Posterior cingulate gyrus (tissue), 11 donors: ENCODE measurements around the gene EMCN.
"Not testable (repeated sequence)": the region's sequence is repeated elsewhere in the genome, so short reads cannot be mapped to it uniquely, and the experiment has no call there.

Source experiments
- DNase-seq, 10 donors: peaks; one replicate each; pipeline versions ENCODE4 v3.0.0 to v3.0.0-alpha.2; 2020 to 2021; ENCODE audit warnings: mixed read lengths in 3 of 10
- intact Hi-C: fragments of 100-400 bp; cut with DNase I; formaldehyde crosslinking; loops from one replicate; pipeline ENCODE4 v1.15.1; 2023

The EMCN gene, protein sequence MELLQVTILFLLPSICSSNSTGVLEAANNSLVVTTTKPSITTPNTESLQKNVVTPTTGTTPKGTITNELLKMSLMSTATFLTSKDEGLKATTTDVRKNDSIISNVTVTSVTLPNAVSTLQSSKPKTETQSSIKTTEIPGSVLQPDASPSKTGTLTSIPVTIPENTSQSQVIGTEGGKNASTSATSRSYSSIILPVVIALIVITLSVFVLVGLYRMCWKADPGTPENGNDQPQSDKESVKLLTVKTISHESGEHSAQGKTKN

DNA sequence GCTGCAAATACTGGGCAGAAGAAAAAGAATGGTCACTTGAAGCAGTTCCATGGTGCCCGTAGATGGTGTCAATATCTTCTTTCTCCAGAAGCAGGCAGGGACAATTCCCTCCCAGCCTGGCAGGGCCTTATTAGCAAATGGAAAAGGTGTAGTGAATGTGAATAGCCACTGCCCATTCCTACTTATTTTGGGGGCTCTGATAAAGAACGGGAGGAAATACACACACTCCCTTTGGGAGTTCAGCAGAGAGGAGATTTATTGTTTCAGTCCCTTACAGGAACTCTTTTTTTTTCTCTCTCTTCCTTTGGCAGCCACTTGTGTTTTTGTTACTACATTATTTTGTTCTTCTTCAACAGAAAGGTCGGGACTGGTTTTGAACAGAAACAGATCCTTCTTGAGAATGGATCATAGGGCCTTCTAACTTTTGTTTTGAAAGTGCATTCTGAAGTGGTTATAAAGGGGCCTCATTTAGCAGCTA, at the start of gene EMCN:
TSS of gene EMCN (minus strand) at position 159 of the 478 bp plus-strand sequence. CDS start at position 51, 108 bp downstream.
- no peak for DNase-seq
- intact Hi-C loops, result no loop called here

DNA sequence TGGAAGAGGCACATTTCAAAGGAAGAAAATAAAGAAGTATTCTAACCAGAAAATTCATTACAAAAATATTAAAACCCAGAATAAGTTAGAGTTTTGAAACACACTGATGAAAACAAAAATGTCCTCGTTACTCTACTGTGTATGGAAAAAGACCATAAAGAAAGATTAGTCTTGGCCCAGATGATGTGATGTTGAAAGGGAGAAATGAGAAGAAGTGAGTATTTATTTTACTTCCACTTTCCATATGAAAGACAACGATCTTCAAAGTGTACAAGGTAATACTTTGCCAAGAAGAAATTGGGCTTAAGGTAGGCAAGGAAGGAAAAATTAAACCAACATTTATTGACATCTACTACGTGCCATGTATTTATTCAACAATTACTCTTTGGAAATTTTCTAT, 48.6 kb upstream of the EMCN start:
- no peak for DNase-seq
- intact Hi-C loops, result no loop called here

DNA sequence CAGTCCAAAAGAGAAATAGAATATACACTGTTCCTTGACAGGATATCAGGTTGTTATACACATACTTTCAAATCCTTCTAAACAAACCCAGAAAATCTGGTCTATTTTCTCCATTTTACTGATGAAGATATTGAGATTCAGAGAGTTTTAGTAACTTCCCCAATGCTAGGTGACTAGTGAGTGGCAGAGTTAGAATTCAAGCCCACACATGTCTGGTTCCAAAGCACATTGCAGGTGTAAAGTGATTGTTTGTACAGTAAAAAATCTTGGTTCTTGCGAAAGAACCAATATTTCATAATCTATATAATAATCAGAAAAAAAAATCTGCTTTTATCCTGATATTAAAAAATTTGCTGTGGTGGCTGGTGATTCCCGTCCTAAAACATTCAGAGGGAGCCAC, 39.5 kb upstream of the EMCN start:
- intact Hi-C loops, result no loop called here
- no peak for DNase-seq

DNA sequence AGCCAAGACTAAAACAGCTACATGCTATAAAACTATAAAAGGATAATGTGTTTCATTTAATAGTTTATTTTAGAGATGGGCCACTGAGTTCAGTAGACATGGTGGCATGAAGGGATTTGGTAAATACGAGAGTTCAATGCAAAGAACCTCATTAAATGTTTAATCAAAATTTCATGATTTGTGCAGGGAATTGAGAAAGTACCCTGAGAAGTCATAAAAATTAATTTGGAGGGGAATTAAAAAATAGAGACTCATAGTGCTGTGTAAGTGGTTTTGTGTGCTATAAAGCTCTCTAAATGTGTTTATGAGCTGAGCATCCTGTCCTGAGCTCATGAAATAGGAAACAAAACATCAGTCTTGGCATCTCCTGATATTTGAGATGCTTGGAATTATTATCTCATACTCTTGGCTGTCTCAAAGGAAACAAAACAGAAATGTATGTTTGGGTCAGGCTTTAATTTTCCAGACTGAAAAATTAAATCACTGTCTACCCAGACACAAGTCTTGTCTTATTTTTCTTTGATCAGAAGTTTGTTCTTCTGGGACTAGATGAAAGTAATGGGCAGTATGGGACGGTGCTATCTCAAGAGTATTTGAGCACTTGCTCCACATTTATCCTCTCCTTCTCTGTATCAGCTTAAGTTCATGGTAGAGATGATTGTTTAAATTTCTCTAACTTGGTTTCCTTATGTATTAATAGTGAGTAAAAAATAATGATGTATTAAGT, 38.0 kb upstream of the EMCN start:
- intact Hi-C loops, result no loop called here
- DNase-seq, result no peak

DNA sequence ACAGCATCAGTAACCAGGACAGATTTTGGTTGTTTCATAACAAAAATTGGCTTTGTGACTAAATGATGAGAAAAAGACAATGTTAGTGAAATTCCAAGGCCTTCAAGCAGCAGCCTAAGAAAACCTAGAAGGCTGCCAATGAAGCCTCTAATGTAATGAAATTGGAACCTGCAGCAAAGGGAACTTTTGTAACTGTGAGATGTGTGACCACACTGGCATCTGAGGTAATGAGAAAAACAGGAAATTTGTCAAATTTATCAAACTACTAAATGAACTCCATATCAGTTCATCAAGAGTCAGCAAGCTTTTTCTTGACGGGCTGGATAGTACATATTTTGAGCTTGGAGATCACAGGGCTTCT, 30.4 kb upstream of the EMCN start:
- DNase-seq, result no peak
- intact Hi-C loops, result no loop called here

DNA sequence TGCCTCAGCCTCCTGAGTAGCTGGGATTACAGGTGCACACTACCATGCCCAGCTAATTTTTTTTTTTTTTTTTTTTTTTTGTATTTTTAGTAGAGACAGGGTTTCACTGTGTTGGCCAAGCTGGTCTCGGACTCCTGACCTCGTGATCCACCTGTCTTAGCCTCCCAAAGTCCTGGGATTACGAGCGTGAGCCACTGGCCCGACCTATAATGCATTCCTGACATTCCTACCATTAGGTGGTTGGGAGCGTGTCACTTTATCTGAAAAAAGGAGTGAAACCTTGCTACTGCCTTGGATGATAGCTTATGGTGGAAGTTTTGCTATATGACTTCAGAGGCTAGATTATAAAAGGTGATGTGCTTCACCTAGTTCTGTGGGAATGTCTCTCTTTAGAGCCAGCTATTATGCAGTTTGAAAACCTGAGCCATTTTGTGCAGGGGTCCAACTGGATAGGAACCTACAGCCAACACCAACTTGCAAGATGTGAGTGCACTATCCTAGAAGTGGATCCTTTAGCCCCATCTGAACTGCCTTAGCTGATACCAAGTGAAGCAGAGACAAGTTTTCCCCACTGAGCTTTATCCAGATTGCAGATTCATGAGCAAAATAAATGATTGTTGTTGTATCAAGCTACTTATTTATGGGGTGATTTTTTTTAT, 29.8 kb upstream of the EMCN start:
- no peak for DNase-seq

DNA sequence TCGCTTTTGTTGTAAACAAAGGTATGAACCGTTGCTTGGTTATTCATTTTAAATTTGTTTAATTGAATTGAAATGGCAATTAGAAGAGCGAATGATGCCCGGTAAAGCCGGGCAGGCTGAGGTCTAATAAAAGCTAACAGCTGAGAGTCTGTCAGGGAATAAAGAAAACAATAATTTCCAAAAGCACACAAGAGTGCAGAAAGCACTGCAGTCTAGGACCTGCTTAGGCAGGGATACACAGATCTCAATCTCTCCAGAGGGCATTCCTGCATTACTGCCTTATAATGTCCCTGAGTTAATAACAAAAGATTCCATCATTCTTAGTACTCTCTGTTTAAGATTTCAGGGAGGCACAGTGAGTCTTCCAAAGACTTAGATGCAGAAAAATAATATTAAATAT, 27.6 kb upstream of the EMCN start:
- intact Hi-C loops, result no loop called here
- DNase-seq, result no peak

More for the DNA sequence above, 29.8 kb upstream of the EMCN start:
- intact Hi-C loops, result no loop called here

DNA sequence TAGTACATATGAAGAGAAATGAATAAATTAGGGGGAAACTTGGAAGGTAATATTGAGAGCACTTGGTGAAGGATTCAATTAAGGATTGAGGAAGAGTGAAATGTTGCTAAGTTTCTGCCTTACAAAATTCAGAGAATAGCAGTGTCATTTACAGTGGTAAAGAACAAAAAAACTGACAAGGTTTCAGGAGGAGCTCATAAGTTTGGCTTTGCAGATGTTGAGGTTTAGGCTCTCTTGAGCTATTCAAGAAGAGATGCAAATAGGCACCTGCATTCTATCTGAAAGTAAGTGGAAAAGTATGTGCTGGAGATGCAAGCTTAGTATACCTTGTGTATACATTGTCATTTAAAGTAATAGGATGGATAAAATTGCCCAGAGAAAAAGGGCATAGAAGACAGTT, 22.3 kb upstream of the EMCN start:
- DNase-seq, result no peak
- intact Hi-C loops, result no loop called here

DNA sequence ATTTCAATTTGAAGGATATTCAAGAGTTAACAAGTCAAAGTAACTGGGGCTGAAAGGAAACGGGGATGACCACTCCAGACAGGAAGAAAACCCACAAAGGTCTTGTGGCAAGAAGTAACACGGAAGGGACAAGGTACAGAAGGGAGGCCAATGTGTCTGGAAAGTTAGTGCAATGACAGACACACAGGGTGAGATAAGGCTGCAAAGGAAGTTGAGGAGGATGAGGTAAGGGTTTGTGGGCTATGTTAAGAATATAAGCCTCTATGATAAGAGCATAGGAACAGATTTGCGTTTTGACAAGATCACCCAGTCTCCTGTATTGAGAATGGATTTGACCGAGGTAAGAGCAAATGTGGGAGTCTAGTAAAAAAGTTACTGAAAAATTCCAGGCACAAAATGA, 21.9 kb upstream of the EMCN start:
- intact Hi-C loops, result no loop called here
- no peak for DNase-seq

DNA sequence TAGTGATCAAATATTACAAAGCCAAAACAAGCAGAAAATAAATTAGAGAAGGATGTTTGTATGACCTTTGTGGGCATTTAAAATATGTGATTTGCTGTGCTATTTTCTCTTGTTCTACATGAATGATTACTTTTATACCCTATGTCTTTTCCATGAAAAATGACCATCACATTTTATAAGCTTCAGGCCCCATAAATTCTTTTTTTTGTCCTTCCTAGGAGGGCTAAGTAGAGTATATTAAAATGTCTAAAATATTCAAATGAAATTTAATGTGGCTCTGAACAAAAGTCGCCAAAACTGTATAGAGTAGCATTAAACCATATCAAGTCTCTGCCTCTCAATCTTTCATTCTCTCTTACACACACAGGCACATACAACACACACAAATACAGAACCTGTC, 15.9 kb upstream of the EMCN start:
- no peak for DNase-seq
- intact Hi-C loops, result no loop called here

DNA sequence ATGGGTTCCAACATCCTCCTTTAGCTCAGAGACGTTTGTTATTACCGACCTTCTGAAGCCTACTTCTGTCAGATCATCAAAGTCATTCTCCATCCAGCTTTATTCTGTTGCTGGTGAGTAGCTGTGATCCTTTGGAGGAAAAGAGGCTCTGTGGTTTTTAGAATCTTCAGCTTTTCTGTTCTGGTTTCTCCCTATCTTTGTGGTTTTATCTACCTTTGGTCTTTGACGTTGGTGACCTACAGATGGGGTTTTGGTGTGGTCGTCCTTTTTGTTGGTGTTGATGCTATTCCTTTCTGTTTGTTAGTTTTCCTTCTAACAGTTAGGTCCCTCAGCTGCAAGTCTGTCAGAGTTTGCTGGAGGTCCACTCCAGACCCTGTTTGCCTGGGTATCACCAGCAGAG, 12.3 kb upstream of the EMCN start:
- intact Hi-C loops, DNase-seq: not testable (repeated sequence)

DNA sequence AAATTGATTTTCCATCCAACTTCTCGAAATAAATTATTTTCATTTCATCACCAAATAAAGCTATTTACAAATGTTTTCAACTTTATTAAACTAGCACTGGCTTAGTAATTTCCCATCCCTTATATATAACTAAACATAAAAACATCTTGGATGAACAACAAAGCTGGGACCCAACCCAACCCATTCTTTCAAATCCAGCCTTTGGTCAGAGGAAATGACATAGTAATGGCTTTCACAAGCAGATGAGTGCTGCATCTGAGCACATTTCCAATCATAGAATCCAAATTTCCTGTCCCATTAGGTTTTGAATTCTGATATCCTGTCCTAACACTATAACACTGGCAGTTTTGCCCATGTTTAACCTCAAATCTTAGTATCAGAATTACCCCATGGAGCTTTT, 7.9 kb upstream of the EMCN start:
- intact Hi-C loops, result no loop called here
- no peak for DNase-seq

DNA sequence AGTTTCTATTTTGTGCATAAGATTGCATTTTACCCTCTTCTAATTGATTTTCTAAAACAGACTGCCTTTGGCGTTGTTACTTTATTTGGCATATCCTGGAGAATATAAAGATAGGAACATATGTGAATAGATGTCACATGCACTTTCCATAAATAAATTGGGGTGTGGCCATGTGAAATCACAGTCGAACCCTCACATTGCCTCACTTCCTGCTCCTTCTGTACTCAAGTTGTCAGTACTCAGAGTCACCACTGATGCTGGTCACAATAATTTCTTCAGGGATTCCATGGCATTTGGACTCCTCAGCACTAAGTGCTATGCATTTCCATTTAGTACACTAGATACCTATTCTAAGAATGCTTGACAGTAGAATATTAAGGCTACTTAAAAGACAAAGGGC, 1.4 kb upstream of the EMCN start:
- intact Hi-C loops, result no loop called here

DNA sequence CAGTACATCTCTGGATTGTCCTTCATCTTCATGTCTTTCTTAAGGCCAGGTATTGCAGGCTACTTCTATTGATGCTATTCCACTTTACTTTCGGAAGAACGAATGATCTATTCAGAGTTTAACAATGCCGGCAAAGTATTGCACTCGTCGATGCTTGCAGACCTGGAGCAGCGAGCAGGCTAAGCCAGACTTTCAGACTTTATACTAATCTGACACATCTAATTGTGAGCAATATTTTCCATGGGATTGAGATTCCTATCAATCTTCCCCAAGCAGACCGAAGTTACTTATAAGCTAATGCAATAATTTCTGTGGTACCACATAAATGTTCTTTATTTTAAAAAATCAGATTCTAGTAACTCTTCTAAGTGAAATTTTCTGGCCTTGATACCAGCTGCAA, 1.6 kb downstream of the EMCN start:
- no peak for DNase-seq
- intact Hi-C loops, result no loop called here

More for the DNA sequence above, 1.4 kb upstream of the EMCN start:
- no peak for DNase-seq

DNA sequence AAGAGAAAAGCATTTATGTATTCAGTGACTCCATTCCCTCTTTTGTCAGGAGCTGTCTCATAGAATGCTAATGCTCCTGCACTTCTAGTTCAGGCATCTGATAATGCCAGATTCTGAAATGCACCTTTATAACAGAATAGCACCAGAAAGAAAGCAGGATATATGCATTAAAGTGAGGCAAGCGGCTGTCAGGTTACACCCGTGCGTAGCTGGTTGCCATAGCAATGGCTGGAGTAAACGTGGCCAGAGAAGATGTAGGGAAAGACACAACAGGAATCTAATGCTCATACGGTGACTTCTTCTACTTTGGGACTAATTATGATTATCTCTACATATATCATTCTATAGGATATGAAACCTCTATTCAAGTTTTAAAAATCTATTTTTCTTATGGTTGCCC, 5.9 kb downstream of the EMCN start:
- peak in 3 of 10 donors; percentile 22 to 77 (median 61) for DNase-seq
- intact Hi-C loops, result no loop called here

DNA sequence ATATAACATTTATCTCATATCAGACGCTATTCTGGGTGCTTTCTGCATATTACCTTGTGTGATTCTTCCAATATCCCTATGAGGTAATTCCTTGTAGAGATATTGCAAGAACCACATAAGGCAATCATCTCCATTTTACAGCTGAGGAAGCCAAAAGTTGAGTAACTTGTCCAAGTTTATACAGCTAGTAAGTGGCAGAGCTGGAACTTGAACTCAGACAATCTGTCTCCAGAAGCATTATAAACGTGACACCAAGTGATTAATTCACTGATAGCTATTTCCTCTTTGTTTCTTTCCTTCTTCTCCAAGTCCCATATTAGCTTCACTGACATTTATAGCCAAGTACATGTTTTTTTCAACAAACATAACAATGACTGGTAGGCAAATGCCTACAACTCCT, 7.3 kb downstream of the EMCN start:
- intact Hi-C loops, result no loop called here
- DNase-seq, result no peak

DNA sequence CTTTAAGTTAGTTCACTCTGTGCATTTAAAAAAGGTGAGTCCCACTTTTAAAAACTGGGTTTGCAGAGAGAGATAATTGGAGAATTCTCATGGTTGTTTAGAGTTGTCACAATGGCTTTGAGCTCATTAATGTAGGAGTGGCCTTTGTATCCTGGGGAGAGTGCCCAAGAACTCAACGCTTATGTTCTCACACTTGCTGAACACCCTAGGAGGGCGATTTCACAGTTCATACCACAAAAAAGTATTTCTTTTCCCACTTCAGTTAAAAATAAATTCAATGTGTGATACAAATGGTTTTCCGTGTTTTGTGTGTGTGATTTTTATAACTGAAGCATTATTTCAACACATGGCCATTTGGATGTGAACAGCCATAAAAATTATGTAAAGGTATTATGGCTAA, 8.4 kb downstream of the EMCN start:
- intact Hi-C loops, result no loop called here
- DNase-seq, result no peak

DNA sequence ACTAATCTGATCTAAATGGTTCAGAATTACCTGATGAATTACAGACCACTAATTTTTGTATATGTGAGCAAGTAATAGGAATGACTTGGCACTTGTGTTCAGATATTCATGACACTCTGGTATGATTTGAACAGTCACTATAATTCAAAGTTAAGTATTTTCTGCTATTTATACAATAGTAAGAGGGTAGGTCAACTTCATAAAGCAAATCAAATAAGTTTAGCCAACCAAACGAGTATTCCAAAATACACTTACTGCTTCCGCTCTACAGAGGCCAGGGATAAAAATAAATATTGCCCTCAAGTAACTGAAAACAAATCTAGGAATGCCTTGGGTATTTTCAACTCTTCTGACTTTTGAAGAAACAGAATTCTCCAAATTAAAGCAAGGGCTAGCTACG, 9.1 kb downstream of the EMCN start:
- intact Hi-C loops, result no loop called here
- no peak for DNase-seq

DNA sequence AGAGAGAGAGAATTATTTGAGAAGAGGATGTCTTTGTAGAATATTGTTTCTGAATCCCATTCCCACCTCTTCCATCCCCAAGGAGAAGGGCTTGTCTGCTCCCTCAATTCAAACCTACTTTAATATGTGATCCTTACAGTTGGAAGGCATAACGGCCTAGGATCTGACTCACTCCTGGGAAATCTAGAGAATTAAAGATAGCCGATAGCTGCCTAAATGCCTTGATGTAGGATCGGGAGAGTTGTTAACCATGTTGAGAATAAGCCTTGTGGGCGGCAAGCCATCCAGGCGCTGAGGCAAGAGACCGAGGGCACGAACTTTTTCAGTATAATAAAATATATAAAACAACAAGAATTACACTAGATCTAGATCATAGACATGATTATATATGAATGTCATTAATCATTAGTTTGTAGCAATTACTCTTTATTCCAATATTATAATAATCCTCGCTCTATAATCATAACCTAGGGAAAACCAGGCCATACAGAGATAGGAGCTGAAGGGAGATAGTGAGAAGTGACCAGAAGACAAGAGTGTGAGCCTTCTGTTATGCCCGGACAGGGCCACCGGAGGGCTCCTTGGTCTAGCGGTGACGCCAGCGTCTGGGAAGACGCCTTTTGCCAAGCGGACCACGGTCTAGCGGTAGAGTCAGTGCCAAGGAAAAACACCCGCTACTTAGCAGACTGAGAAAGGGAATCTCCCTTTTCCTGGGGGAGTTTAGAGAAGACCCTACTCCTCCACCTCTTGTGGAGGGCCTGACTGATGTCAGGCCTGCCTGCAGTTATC, 13.5 kb downstream of the EMCN start:
- peak in 1 of 10 donors; percentile 68 for DNase-seq
- intact Hi-C loops, result no loop called here

DNA sequence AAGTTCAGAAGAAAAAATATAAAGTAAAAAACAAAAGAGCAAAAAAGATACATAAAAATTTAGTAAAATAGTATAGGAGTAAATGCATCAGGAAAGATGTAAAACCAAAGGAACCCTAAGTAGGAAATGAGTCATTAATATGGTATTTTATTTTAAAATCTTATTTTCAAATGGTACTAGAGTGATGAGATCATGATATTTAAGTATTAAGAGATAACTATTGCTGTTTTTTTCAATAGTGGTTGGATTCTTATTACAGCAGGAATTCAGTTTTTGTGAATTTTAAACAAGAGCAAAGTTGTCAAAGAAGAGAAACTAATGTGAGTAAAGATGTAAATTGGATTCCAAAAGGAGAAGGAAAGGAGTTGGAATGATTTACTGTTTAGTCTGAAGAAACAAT, 20.0 kb downstream of the EMCN start:
- intact Hi-C loops, result no loop called here
- no peak for DNase-seq

DNA sequence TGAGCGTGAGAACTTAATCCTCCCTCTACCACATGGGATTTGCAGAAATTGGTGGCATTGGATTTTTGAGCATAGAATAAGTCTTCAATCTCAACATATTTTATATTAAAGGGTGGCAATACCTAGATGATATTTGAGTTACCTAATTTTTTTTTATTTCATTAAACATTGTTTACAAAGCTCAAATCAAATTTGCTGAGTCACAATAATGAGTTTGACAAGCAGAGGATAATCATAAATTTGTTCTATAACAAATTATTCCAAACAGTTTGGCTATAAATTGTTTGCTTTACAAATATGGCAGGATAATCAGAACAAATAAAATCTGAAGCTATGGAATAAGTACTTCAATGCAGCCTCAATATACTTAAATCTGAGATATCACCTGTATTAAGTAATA, 22.7 kb downstream of the EMCN start:
- no peak for DNase-seq
- intact Hi-C loops, result no loop called here
